ENCODE data around the gene AEBP1.
A peak's percentile ranks its signal among the peaks of the same experiment; 100 is the strongest.

The AEBP1 gene

GRCh38 chr7:44098092-44099068 is 5.8 kb upstream of the AEBP1 start:
- TF ChIP-seq CTCF (IDR thresholded peaks at IDR 0.05; ENCODE audit: low read depth, low read length) = no peak
- no peak for DNase-seq (ENCODE audit: extremely low read depth, low read depth)

GRCh38 chr7:44099669-44100068 is 4.5 kb upstream of the AEBP1 start:
- no peak for TF ChIP-seq CTCF (IDR thresholded peaks at IDR 0.05; ENCODE audit: low read depth, low read length)
- DNase-seq (ENCODE audit: extremely low read depth, low read depth) = no peak

GRCh38 chr7:44100458-44101302 is 3.5 kb upstream of the AEBP1 start:
- peak; percentile 59 for DNase-seq (ENCODE audit: extremely low read depth, low read depth)
- no peak for TF ChIP-seq CTCF (IDR thresholded peaks at IDR 0.05; ENCODE audit: low read depth, low read length)

GRCh38 chr7:44101303-44101965 is 2.7 kb upstream of the AEBP1 start:
- TF ChIP-seq CTCF (IDR thresholded peaks at IDR 0.05; ENCODE audit: low read depth, low read length) = no peak
- DNase-seq (ENCODE audit: extremely low read depth, low read depth) = no peak

GRCh38 chr7:44101966-44102845 is 1.9 kb upstream of the AEBP1 start:
- DNase-seq (ENCODE audit: extremely low read depth, low read depth) = peak; percentile 88
- TF ChIP-seq CTCF (IDR thresholded peaks at IDR 0.05; ENCODE audit: low read depth, low read length) = no peak

- TF ChIP-seq CTCF (IDR thresholded peaks at IDR 0.05; ENCODE audit: low read depth, low read length) = no peak
- no peak for DNase-seq (ENCODE audit: extremely low read depth, low read depth)
Measured at GRCh38 chr7:44102846-44103565, 1.1 kb upstream of the AEBP1 start.

Data from AG09319 (cell line).